ENCODE data around the gene SPATA31D4.
"Not testable (repeated sequence)": the region's sequence is repeated elsewhere in the genome, so short reads cannot be mapped to it uniquely, and the experiment has no call there.

The SPATA31D4 gene

DNA sequence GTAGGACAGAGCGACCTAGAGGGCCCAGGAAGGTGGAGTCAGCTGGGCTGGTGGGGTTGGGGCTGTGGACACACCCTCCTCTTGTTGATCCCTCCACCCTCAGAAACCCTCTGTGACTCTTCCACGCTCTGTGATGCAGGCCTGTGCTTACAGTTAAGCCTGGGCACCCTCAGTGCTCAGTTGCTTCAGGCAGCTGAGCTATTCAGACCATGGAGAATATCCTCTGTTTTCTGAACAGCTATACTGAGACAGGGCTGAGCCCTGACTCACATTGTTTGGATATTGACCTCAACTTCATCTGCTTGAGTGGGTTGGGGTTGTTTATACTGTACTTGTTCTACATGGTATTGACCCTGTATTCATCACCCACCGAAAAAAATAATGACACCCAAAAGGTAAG, at the start of gene SPATA31D4:
Gene SPATA31D4 (plus strand): TSS at position 124 of the 400 bp plus-strand sequence. CDS start 86 bp downstream, at position 210.
- not testable (repeated sequence) for DNase-seq

DNA sequence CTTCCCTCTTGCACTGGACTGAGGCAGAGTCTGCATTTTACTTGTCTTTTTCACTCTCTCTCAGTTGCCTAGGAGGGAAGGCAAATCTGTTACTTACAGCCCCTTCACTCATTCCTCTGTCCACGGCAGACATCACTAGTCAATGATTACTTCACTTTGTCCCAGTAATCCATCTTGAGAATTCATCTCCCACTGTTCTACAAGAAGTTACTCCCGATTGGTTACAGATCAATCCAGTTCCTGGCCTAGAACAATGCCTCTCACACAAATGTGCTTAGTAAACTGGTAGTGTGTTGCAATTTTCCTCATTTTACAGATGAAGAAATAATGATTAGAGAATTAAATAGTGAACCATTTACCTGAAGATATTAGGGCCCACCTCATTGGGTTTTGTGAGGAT, 49.7 kb upstream of the SPATA31D4 start:
- no peak for DNase-seq

DNA sequence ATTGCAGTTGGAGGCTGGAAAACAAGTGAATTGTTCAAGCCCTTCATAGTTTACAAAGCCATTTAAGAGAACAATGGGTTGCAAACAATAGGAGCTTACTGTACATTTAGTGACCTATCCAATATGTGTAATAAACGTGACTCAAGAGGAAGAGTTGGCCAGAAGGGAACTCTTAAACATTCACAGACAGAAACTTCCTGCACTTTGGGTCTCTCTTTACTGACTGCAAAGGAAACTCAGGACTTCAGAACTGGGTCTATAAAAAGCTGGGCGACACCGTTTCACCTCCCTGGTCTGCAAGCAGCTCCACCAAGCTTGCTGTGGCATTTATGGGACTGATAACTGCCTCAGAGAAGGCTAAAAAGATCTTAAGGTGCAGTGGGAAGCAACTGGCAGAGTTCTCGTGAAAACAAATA, 48.7 kb upstream of the SPATA31D4 start:
- DNase-seq = no peak

DNA sequence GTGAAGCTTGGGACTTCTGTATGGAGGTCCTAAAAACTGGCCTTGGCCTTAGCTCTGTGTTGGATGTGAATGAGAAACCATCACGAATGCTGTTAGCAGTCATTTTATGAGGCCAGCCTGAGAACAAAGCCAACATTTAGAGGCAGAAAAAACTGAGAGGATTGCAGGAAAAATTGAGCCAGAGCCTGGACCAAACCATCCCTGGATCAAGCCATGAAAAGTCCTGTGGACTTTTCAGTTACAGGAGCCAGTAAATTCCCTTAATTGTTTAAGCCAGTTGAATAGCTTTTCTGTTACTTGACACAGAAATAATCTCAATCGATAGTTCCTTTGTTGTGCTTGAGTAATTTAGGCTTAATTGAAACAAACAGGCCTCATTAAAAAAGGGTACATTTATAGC, 42.6 kb upstream of the SPATA31D4 start:
- no peak for DNase-seq

DNA sequence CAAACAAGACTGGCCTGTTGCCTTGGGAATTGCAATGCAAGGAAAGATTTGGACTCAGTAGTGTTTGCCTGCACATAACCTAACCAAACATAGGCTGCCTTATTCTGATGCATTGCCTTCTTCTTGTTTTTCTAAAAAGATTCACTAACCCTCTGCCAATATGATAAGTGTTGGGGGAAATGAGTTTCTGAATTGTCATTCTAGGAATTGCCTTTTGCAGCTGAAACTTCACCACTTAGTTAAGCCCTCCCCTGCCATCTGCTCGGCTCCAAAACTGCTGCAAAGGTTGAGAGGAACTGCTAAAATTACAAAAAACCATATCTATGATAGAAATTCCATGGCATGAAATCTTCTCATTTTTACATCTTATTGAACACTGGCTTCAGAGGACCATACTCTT, 41.6 kb upstream of the SPATA31D4 start:
- no peak for DNase-seq

DNA sequence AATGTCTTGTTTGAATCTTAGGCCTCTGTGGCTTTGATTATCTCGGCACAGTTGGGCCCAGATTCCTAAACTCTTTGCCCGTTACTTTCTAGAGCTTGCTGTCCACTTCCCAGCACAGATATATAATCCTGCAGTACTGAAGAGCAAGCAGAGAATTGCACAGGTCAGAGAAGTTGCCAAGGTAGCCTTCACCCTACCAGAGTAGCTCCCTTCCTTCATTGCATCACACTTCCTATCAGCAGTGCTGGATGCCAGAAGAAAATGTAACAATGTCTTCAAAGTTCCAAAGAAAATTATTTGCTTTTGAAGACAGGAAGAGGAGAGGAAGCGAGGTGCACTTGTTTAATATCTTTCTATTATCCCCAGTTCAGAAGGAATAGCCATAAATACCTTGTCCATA, 38.1 kb upstream of the SPATA31D4 start:
- DNase-seq = no peak

DNA sequence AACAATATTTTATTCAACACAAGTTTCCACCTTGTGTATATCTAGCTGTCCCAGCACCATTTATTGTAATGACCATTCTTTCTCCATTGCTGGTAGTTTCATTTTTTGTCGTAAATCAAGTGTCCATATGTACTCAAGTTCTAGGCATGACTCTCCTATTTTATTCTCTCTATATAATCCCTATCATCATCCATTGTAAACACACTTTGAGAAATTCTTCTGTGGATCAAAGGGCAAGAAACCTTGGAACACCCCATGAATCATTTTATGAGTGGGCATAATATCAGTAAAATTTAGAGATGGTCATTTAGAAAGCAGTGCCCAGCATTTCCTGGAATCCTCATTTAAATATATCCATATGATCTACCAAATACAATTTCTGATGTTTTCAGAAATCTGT, 35.8 kb upstream of the SPATA31D4 start:
- DNase-seq = no peak

DNA sequence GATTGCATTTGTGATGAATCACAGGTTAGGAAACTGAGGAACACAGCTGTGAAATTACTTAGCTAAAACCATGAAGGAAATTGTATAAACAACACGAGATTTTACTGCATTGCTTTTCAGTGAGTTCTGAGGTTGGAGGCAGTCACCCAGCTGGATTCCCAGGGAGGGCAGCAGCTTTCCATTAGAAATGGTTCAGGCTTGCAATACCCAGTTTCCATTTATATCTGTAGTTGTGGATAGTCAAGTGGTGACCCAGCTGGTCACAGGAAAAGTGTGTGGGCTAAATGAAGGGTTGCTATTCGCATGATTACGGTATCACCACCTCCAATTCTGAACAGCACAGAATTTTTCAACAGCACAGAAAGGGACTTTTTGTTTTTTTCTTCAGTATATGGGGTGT, 34.3 kb upstream of the SPATA31D4 start:
- no peak for DNase-seq

DNA sequence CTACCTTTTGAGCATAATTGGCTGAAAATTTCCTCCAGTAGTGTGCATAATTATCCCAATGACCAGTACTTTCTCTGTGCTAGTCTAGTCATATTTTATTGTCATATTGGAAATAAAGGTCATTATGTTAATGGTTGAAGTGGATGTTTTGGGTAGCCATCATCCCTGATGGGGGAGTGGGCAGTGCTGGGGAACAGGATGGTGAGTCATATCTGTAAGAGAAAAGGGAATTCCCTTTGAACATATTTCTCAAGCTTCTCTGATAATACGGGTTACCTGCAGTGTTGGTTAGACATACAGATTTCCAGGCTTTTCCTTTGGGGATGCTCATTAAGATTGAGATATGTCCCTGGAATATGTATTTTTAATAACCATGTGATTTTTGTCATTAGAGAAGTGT, 33.3 kb upstream of the SPATA31D4 start:
- DNase-seq = no peak

DNA sequence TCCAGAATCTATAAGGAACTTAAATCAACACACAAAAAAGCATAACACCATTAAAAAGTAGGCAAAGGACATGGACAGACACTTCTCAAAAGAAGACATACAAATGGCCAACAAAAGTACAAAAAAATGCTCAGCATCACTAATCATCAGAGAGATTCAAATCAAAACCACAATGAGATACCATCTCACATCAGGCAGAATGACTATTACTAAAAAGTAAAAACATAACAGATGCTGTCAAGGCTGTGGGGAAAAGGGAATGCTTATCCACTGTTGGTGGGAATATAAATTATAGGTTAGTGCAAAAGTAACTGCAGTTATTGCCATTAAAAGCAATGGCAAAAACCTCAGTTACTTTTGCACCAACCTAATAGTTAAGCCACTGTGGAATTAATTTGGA, 32.2 kb upstream of the SPATA31D4 start:
- DNase-seq = no peak

DNA sequence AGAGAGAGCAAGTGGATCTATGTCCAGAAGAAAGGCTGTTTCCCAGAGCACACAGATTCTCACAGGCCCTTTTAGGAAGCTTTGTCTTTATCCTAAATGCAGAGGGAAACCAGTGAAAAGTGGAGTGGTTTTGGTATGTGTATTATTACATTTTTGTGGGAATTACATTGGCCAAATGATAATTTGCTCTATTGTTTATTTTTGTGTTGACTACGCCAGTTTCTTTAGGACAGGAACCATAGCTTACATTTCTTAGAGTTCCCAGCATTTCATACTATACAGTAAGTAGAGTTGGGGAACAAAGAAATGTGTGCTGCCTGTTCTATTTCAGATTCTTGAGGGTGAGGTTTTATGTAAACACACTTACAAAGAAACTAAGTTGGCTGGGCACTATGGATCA, 29.4 kb upstream of the SPATA31D4 start:
- DNase-seq = no peak

DNA sequence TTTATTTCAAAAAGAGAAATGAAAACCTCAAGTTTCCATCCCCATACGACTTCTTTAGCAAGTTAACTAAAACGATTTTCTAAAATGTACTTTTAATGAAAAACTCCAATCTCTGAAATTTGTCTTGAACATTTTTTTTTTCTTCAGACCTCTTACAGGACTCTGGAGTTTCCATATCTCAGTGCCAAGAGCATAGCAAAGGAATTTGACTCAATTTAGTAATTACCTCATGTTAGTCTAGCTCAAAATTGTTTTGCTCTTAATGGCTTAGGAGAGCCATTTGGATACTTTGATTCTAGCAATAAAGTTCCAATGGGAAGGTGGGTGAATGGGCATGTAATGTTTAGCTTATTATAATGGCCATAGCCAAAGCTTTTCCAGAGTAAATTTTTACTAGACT, 26.0 kb upstream of the SPATA31D4 start:
- DNase-seq = no peak

DNA sequence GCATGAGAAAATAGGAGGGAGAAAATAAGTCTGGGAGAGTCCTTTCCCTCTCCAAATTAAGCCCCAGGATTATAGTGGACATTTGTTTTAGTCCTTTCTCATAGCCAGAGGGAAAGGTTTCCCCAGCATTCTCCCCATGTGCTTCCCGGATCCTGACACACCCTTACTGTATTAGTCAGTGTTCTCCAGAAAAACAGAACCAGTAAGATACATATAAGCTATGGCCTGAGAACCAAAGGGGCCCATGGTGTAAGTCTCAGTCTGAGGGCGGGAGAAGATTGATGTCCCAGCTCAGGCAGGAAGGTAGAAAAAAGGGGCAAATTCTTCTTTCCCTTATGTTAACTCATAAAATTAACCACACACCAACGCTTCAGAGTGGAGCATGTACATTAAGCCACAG, 25.6 kb upstream of the SPATA31D4 start:
- no peak for DNase-seq

DNA sequence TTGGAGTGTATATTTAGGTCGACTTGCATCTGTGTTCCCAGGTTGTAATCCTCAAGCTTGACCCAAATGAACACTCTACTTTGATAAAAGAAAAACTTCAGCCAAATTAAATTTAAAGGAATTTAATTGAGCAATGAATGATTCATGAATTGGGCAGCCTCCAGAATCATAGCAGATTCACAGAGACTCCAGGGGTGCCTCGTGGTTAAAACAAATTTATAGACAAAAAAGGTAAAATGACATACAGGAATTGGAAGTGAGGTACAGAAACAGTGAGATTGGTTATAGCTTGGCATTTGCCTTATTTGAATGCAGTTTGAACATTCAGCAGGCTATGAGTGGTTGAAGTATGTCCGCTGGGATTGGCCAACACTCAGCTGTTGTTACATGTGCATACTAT, 21.6 kb upstream of the SPATA31D4 start:
- no peak for DNase-seq

DNA sequence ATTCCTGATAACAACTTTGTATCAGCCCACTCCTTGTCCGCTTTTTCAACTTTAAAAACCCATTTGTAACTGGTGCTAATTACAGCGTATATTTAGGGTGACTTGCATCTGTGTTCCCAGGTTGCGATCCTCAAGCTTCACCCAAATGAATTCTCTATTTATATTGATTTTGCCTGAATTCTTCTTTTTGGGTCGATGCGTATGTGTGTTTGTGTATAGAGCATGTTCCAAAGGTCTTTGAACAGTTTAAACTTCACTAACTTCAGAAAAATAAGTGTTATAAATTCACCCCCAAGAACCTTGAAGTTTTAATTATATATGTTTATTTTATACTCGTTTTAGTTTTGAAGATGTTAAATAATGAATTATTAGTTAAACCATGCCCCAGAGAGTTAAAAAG, 16.1 kb upstream of the SPATA31D4 start:
- DNase-seq = no peak

DNA sequence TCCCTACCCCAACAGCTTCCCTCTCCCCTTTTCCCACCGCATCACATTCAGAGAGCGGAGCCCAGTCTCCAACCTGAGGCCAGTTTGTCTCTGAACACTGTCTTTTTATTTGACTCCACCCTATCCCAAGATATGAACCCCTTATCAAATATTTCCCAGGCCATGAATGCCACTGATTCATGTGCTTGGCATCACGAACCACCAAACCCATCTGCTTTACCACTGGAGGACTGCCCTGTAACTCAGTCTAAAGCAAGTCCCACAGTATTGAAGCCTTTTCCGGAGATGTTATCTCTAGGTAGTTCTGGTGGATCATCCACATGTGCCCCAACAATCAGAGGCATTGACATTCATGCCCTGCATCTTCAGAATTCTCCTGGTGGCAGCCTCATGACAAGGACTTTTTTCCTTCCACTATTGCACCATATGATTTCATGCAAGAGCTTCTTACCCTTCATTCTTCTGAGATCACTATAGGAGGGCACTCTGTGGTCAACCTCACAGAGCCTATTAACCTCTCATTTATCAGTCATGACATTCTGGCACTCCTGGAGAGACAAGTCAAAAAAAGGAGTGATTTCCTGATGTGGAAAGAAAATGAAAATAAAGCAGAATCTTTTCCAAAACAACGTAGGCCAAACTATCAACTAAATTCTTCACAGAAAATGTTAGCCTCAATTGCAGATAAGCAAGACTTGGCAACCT, 12.3 kb upstream of the SPATA31D4 start:
- DNase-seq = no peak

DNA sequence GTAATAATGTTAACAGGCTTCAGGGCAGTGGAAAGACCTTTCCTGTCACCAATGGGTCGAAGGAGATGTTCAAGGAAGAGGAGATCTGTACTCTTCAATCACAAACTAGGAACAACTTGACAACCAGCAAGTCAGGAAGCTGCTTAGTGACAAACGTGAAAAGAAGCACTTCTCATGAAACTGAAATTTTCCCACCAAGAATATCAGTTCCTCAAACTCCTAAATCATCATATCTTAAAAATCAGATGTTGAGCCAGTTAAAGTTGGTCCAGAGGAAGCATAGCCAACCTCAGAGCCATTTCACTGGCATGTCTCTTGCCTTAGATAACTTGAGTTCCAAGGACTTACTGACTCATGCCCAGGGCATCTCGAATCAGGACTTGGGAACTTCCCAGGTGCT, 9.7 kb upstream of the SPATA31D4 start:
- DNase-seq = not testable (repeated sequence)

DNA sequence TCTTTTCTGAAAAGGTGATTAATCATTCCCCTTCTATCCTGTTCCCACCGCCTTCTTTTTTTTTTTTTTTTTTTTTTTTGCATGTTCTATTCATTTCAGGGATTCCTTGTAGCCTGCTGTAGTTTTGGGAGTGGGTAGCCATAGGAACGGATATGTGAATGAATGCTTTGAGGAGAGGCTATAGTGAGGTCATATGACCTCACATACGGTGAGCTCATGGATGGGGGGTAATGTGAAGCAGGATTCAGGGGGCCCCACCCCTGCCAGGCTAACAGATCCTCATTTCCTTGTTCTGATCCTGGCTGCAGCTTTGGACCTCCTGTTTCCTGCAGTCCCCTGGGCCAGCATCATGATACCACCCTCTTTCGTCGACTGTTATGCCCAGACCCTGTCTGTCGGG, 1.9 kb downstream of the SPATA31D4 start:
- DNase-seq = not testable (repeated sequence)

DNA sequence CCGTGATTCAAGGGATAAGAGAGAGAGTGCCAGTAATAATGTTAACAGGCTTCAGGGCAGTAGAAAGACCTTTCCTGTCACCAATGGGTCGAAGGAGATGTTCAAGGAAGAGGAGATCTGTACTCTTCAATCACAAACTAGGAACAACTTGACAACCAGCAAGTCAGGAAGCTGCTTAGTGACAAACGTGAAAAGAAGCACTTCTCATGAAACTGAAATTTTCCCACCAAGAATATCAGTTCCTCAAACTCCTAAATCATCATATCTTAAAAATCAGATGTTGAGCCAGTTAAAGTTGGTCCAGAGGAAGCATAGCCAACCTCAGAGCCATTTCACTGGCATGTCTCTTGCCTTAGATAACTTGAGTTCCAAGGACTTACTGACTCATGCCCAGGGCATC, 5.3 kb downstream of the SPATA31D4 start:
- not testable (repeated sequence) for DNase-seq

DNA sequence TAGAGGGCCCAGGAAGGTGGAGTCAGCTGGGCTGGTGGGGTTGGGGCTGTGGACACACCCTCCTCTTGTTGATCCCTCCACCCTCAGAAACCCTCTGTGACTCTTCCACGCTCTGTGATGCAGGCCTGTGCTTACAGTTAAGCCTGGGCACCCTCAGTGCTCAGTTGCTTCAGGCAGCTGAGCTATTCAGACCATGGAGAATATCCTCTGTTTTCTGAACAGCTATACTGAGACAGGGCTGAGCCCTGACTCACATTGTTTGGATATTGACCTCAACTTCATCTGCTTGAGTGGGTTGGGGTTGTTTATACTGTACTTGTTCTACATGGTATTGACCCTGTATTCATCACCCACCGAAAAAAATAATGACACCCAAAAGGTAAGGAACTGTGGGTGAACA, 15.2 kb downstream of the SPATA31D4 start, which contains the start of gene SPATA31D3:
Gene SPATA31D3 (plus strand): TSS at position 108 of the 400 bp plus-strand sequence. CDS start 86 bp downstream, at position 194.
- DNase-seq = not testable (repeated sequence)

DNA sequence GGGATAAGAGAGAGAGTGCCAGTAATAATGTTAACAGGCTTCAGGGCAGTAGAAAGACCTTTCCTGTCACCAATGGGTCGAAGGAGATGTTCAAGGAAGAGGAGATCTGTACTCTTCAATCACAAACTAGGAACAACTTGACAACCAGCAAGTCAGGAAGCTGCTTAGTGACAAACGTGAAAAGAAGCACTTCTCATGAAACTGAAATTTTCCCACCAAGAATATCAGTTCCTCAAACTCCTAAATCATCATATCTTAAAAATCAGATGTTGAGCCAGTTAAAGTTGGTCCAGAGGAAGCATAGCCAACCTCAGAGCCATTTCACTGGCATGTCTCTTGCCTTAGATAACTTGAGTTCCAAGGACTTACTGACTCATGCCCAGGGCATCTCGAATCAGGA, 20.4 kb downstream of the SPATA31D4 start:
- not testable (repeated sequence) for DNase-seq

DNA sequence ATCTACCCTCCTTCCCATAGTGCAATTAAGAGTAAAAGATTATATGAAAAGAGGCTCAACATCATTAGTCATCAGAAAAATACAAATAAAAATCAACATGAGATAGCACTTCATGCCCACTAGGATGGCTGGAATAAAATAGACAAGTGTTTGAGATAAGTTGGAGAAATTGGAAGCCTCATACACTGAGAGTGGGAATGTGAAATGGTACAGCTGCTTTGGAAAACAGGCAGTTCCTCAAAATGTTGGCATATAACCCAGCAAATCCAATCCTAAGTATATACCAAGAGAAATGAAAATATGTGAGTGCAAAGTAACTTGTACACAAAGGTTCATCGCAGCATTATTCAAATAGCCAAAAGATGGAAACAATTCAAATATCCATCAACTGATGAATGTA, 24.9 kb downstream of the SPATA31D4 start:
- DNase-seq = no peak

DNA sequence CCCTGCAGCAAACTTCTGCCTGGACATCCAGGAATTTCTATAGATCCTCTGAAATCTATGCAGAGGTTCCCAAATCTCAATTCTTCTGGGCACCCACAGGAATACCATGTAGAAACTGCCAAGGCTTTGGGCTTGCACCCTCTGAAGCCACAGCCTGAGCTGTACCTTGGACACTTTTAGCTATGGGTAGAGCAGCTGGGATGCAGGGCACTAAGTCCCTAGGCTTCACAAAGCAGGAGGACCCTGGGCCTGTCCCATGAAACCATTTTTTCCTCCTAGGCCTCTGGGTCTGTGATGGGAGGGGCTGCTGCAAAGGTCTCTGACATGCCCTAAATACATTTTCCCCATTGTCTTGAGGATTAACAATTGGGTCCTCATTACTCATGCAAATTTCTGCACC, 27.4 kb downstream of the SPATA31D4 start:
- DNase-seq = no peak

DNA sequence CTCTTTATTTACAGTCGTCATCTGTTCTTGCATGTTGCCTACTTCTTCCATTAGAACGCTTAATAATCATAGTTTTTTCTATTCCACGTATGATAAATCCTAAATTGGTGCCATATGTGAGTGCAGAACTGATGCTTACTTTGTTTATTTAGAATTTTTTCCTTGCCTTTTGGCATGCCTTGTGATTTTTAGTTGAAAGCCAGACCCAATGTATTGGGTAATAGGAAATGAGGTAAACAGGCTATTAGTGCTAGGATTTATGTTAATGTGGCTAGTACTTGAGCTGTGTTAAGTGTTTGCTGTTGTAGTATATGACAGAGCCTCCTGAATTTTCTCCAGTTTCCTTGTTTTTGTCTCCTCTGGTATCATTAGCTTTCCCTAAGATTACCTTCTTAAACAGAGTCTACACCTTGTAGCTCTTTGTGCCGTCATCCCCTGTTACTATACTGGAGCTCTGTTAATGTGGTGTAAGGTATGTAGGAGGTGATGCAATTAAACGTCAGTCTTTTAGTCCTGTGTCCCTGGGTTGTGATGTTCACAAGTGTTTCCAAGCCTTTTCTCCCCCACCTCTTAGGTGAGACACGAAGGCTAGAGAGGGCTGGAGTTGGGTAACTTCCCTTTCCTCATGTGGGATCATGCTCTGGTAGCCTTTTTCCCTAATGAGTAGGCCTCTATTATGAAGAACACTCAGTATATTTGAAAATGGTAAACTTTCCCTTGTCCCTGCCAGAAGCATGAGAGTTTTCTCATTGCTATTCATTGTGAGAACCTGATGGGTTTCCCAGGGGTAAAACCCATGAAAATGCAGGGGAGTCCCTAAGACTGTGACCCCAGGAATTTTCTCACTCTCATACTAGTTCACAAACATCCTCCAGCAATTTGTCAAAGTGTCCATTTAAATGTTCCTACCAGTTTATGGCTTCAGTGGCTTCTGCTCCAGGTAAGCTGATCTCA, 36.3 kb downstream of the SPATA31D4 start:
- DNase-seq = no peak

Data from NCI-H1105 treated with DMSO at 0.1 percent for 48 hours (cell line).